NCI-H2227 (cell line): ENCODE measurements around the gene ZNF280C.
"Not testable (repeated sequence)": the region's sequence is repeated elsewhere in the genome, so short reads cannot be mapped to it uniquely, and the experiment has no call there.

Source experiments
- DNase-seq: peaks from one replicate; lab custom pipeline; 2025; ENCODE audit not compliant: unreplicated experiment; lab: John Stamatoyannopoulos, UW

ZNF280C gene

GRCh38 chrX:130268449-130269170, at the start of gene ZNF280C:
TSS of gene ZNF280C (minus strand) at chrX:130268899. CDS start at chrX:130260449, 8,450 bp downstream.
- DNase-seq: peak; percentile 98

GRCh38 chrX:130304587-130305368, 36.1 kb upstream of the ZNF280C start:
- no peak for DNase-seq

- DNase-seq: no peak
Observed at GRCh38 chrX:130301977-130302376, 33.3 kb upstream of the ZNF280C start.

- DNase-seq: no peak
Observed at GRCh38 chrX:130301405-130301804, 32.7 kb upstream of the ZNF280C start.

GRCh38 chrX:130300010-130300282, 31.2 kb upstream of the ZNF280C start:
- DNase-seq: no peak

- DNase-seq: peak; percentile 62
Observed at GRCh38 chrX:130299279-130300009, 30.7 kb upstream of the ZNF280C start.

GRCh38 chrX:130296743-130297142, 28.0 kb upstream of the ZNF280C start:
- DNase-seq: no peak

GRCh38 chrX:130296297-130296678, 27.6 kb upstream of the ZNF280C start:
- no peak for DNase-seq

GRCh38 chrX:130295519-130296296, 27.0 kb upstream of the ZNF280C start:
- no peak for DNase-seq

GRCh38 chrX:130287071-130287770, 18.5 kb upstream of the ZNF280C start:
- DNase-seq: no peak

GRCh38 chrX:130285710-130286109, 17.0 kb upstream of the ZNF280C start:
- no peak for DNase-seq

- DNase-seq: no peak
Observed at GRCh38 chrX:130285069-130285620, 16.4 kb upstream of the ZNF280C start.

GRCh38 chrX:130282151-130282550, 13.5 kb upstream of the ZNF280C start:
- no peak for DNase-seq

GRCh38 chrX:130280901-130281300, 12.2 kb upstream of the ZNF280C start:
- no peak for DNase-seq

GRCh38 chrX:130272253-130272652, 3.6 kb upstream of the ZNF280C start:
- not testable (repeated sequence) for DNase-seq

GRCh38 chrX:130269391-130269790, 692 bp upstream of the ZNF280C start:
- not testable (repeated sequence) for DNase-seq

GRCh38 chrX:130267956-130268448, 697 bp downstream of the ZNF280C start:
- no peak for DNase-seq

GRCh38 chrX:130264573-130264972, 4.1 kb downstream of the ZNF280C start:
- DNase-seq: no peak

GRCh38 chrX:130263016-130263415, 5.7 kb downstream of the ZNF280C start:
- no peak for DNase-seq

- DNase-seq: no peak
Observed at GRCh38 chrX:130262231-130262630, 6.5 kb downstream of the ZNF280C start.
